ENCODE measurements around the gene C5orf52.

DNA sequence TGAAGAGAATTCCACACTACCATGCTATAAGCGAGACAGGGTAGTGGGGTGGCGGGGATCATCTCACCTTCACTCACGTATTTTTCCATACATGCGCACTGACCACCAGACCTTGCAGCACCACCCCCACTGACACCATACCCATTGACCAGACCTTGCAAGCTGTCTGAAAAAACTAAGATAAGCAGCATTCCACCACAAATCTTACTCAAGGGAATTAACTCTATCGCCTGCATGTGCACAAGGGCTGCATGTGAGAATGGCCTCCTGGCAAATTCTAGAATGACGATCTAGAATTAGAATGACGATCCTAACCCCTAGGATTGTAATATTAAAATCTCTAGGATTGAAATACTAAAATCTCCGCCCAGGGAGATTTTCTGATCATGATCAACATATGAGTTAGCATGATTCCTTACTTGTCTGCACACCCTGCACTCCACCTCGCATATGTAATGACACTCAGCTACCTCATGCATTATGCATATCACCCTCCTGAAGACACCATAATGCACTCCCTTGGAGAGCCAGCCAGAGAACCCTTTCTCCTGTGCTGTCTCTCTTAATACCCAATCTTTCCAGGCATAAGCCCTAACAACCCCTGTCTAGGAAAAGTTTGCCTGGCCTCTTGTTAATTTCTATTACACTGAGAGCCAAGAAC, 30.8 kb upstream of the C5orf52 start:
- TF ChIP-seq, protein P1, sequence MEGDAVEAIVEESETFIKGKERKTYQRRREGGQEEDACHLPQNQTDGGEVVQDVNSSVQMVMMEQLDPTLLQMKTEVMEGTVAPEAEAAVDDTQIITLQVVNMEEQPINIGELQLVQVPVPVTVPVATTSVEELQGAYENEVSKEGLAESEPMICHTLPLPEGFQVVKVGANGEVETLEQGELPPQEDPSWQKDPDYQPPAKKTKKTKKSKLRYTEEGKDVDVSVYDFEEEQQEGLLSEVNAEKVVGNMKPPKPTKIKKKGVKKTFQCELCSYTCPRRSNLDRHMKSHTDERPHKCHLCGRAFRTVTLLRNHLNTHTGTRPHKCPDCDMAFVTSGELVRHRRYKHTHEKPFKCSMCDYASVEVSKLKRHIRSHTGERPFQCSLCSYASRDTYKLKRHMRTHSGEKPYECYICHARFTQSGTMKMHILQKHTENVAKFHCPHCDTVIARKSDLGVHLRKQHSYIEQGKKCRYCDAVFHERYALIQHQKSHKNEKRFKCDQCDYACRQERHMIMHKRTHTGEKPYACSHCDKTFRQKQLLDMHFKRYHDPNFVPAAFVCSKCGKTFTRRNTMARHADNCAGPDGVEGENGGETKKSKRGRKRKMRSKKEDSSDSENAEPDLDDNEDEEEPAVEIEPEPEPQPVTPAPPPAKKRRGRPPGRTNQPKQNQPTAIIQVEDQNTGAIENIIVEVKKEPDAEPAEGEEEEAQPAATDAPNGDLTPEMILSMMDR (IDR thresholded peaks at IDR 0.05), result no peak
- no peak for TF ChIP-seq POLR2A (IDR thresholded peaks at IDR 0.05)

Measured in right lobe of liver (tissue), 4 donors.